Measurements from ENCODE around the gene CATSPER1. TPM values are rescaled to one million over a fixed set of nuclear protein-coding genes. Genes with fewer than 3 reads are reported as not detected.

Gene CATSPER1
- total and polyA plus RNA-seq, 12 donors, result 0.17 to 1.1 TPM; not detected in 10

DNA sequence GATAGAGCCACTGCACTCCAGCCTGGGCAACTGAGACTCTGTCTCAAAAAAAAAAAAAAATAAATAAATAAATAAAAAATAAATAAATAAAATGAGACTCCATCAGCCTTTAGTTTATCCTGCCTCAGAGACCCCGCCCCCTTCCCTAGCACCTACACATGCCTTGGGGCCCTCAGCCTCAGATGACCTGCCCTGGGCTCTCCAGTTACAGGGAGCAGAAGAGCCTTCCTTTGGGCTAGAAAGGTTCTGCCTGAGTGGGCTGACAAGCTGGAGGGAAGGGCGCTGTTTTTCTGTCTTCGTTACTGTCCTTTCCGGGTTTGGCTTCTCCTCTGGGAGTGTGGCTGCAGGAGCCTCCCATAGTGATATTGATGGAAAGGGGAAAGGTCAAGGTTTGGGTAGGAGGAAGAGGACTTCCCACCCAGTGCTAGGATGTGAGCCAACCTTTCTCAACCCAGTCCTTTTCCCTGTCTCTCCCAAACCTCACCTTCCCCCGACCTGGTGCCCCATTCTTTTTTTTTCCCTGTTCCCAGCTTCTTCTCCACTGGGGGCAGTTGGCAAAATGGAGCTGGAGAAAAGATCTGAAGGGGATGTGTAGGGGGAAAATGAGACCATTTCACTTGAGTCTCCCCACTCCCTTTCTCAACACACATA is 24.4 kb upstream of the CATSPER1 start:
- intact Hi-C loops (cut with DNase I), result no loop called here
- no peak for DNase-seq
- Histone ChIP-seq H3K4me3 (peak overlapping the region in 1 of 10 donors; percentile 77), H3K27ac (peak overlapping the region in 6 of 10 donors; percentile 88 to 97 (median 94)), H3K9me3 (no peaks in the 10 kb centered on the region), H3K27me3 (peaks cover 0 to 28% (median 17%) of the 10 kb centered on the region in 7 donors), H3K4me1 (peaks cover 7 to 56% (median 31%) of the 10 kb centered on the region in 9 donors), H3K36me3 (peaks cover 0 to 26% (median 13%) of the 10 kb centered on the region in 9 donors)
- WGBS, 2 donors, result 75 to 79% methylated on average over 5 of the region's 5 CpGs
- TF ChIP-seq CTCF (IDR thresholded peaks at IDR 0.05), result no peak
- no peak for ATAC-seq

GRCh38 chr11:66048547-66049323 is 22.5 kb upstream of the CATSPER1 start, which contains the start of gene GAL3ST3:
Gene GAL3ST3 (minus strand): TSS chr11:66049161. CDS start chr11:66045415, 3,746 bp downstream.
- TF ChIP-seq CTCF (IDR thresholded peaks at IDR 0.05), result no peak
- Histone ChIP-seq H3K4me1 (peaks cover 7 to 57% (median 33%) of the 10 kb centered on the region in 9 donors), H3K27me3 (peaks cover 0 to 28% (median 17%) of the 10 kb centered on the region in 7 donors), H3K36me3 (peaks cover 0 to 6% (median 0%) of the 10 kb centered on the region in 9 donors), H3K4me3 (peak within 1 kb of the TSS in 8 of 10 donors; percentile 10 to 47 (median 36)), H3K27ac (peak within 1 kb of the TSS in 5 of 10 donors; percentile 30 to 77 (median 43)), H3K9me3 (no peaks in the 10 kb centered on the region)
- intact Hi-C loops (cut with DNase I), result no loop called here
- WGBS, 2 donors, result 9 to 12% methylated on average over 36 to 39 of the region's 39 CpGs
- no peak for ATAC-seq
- DNase-seq, result no peak

- Histone ChIP-seq H3K9me3 (no peaks in the 10 kb centered on the region), H3K36me3 (no peaks in the 10 kb centered on the region), H3K4me1 (peaks cover 3 to 47% (median 23%) of the 10 kb centered on the region in 9 donors), H3K27ac (peak overlapping the region in 6 of 10 donors; percentile 12 to 77 (median 38)), H3K27me3 (peaks cover 0 to 28% (median 17%) of the 10 kb centered on the region in 7 donors), H3K4me3 (peak overlapping the region in 2 of 10 donors; percentile 43 to 47)
- WGBS, 2 donors, result 62 to 64% methylated on average over 11 of the region's 11 CpGs
- no peak for TF ChIP-seq CTCF (IDR thresholded peaks at IDR 0.05)
- intact Hi-C loops (cut with DNase I), result no loop called here
- ATAC-seq (peak in 2 of 8 donors; percentile 11 to 21), DNase-seq (no peak)
These were observed 21.5 kb upstream of the CATSPER1 start for GRCh38 chr11:66047541-66048365.

DNA sequence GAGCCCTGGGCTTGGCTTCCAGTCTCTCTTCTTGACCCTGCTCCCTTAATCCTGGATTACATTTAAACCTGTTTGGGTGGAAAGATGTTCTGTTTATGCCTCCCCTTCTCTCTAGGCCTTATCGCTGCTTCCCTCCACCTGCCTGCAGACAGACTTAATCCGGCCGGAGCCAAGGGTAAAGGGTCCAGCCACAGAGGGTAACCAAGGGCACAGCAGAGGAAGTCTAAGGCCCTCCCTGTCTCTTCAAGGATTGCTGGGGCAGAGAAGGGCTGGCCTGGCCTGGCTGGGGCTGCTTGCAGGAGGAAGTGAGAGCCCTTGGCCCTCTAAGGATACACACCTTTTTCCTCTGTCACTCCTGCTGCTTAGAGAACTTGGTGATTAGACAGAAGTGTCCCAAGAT is 20.6 kb upstream of the CATSPER1 start:
- H3K4me3 ChIP-seq, result no peak overlapping the region
- ATAC-seq (no peak), DNase-seq (no peak)
- peaks cover 3 to 45% (median 20%) of the 10 kb centered on the region in 9 donors for H3K4me1 ChIP-seq
- intact Hi-C loops (cut with DNase I), result no loop called here
- no peaks in the 10 kb centered on the region for H3K9me3 ChIP-seq
- H3K36me3 ChIP-seq, result no peaks in the 10 kb centered on the region
- H3K27me3 ChIP-seq, result peaks cover 0 to 28% (median 17%) of the 10 kb centered on the region in 7 donors
- peak overlapping the region in 4 of 10 donors; percentile 12 to 77 (median 53) for H3K27ac ChIP-seq
- 90 to 98% methylated on average over 3 of the region's 3 CpGs for WGBS, 2 donors
- no peak for TF ChIP-seq CTCF (IDR thresholded peaks at IDR 0.05)

Measured in heart right ventricle (tissue), 16 donors.